H1 (cell line): ENCODE results near the gene STX4. TPM values are rescaled to one million over a fixed set of nuclear protein-coding genes. Genes with fewer than 3 reads are reported as not detected.
A peak's percentile ranks its signal among the peaks of the same experiment; 100 is the strongest.

Experiments used
- CTCF ChIA-PET: fragments of 300-600 bp; sonication (Branson Sonifier 250); formaldehyde crosslinking; loops from one replicate; lab custom pipeline; 2021; ENCODE audit not compliant: partially characterized antibody; lab: Charles Lee
- POLR2A ChIA-PET: fragments of 300-600 bp; sonication (Branson Sonifier 250); formaldehyde crosslinking; loops from one replicate; lab custom pipeline; 2021; ENCODE audit warnings: inconsistent platforms; ENCODE audit not compliant: partially characterized antibody; lab: Charles Lee
- DNase-seq, 2 experiments: peaks; one replicate each; pipeline versions ENCODE4 v3.0.0 to v3.0.0-alpha.2; 2010 to 2022; ENCODE audit warnings: low spot score in 2 of 2, low read depth in 1 of 2, mixed read lengths in 1 of 2
- FAIRE-seq: peaks from 2 replicates; lab custom pipeline; 2011; peaks lifted over from hg19 to GRCh38; lab: Jason Lieb, UNC
- H2AFZ ChIP-seq: 2 replicates; pipeline ENCODE4 v1.8.1; 2012; ENCODE audit warnings: low read length, inconsistent platforms
- H2AK5ac ChIP-seq: 2 replicates; pipeline ENCODE4 v1.6.1; 2013; ENCODE audit warnings: low read depth, low read length
- H2BK120ac ChIP-seq: replicated peaks from 2 replicates; pipeline ENCODE3; 2013; ENCODE audit warnings: low read depth, low read length, inconsistent platforms
- H2BK12ac ChIP-seq: 2 replicates; pipeline ENCODE4 v1.6.1; 2013; ENCODE audit warnings: low read depth, low read length
- H2BK15ac ChIP-seq: 2 replicates; pipeline ENCODE4 v1.6.1; 2013; ENCODE audit warnings: low read length
- H2BK20ac ChIP-seq: 2 replicates; pipeline ENCODE4 v1.6.1; 2013; ENCODE audit warnings: low read length
- H2BK5ac ChIP-seq: 2 replicates; pipeline ENCODE4 v1.6.1; 2013; ENCODE audit warnings: low read depth, low read length
- H3K14ac ChIP-seq: 2 replicates; pipeline ENCODE4 v1.6.1; 2013; ENCODE audit warnings: inconsistent platforms; ENCODE audit not compliant: insufficient read length
- H3K18ac ChIP-seq: 2 replicates; pipeline ENCODE4 v1.6.1; 2013; ENCODE audit warnings: low read length; ENCODE audit errors: extremely low read depth
- H3K23ac ChIP-seq: 2 replicates; pipeline ENCODE4 v1.6.1; 2013; ENCODE audit warnings: inconsistent platforms; ENCODE audit not compliant: insufficient read length
- H3K23me2 ChIP-seq: 2 replicates; pipeline ENCODE4 v1.6.1; 2013; ENCODE audit warnings: low read depth, low read length
- H3K27ac ChIP-seq: 2 replicates; pipeline ENCODE4 v1.6.1; 2011; ENCODE audit warnings: low read depth, low read length, inconsistent platforms
- H3K27me3 ChIP-seq, 4 experiments: replicated peaks in 1 of 4; 1 replicate in 1 of 4; 2 replicates in 3 of 4; pipeline versions ENCODE4 v1.6.1 to v1.8.1; 2011 to 2013; ENCODE audit warnings: low read length in 3 of 4, mild to moderate bottlenecking in 3 of 4, inconsistent platforms in 2 of 4, mixed read lengths in 2 of 4, moderate library complexity in 1 of 4; ENCODE audit not compliant: control insufficient read depth in 3 of 4, insufficient read depth in 3 of 4; ENCODE audit errors: extremely low read depth in 1 of 4
- H3K36me3 ChIP-seq, 4 experiments: 2 replicates each; pipeline versions ENCODE4 v1.6.1 to v1.8.1; 2011 to 2013; ENCODE audit warnings: mild to moderate bottlenecking in 4 of 4, low read length in 3 of 4, moderate library complexity in 2 of 4, control low read depth in 1 of 4, inconsistent platforms in 1 of 4; ENCODE audit not compliant: insufficient read depth in 4 of 4, control insufficient read depth in 2 of 4
- H3K4ac ChIP-seq: replicated peaks from 2 replicates; pipeline ENCODE3; 2013; ENCODE audit warnings: low read length, low read depth, mixed read lengths, inconsistent platforms; ENCODE audit not compliant: insufficient read length
- H3K4me1 ChIP-seq, 4 experiments: replicated peaks in 1 of 4; 1 replicate in 1 of 4; 2 replicates in 3 of 4; pipeline versions ENCODE4 v1.6.1 to v1.8.1; 2011 to 2013; ENCODE audit warnings: low read length in 3 of 4, inconsistent platforms in 2 of 4, mixed read lengths in 1 of 4; ENCODE audit not compliant: insufficient read depth in 4 of 4, control insufficient read depth in 3 of 4
- H3K4me2 ChIP-seq, 2 experiments: 2 replicates each; pipeline versions ENCODE4 v1.6.1 to v1.8.1; 2011 to 2013; ENCODE audit warnings: low read depth in 2 of 2, low read length in 2 of 2, control low read depth in 1 of 2, inconsistent platforms in 1 of 2, mild to moderate bottlenecking in 1 of 2; ENCODE audit not compliant: insufficient read depth in 1 of 2
- H3K4me3 ChIP-seq, 4 experiments: fragments of 200-600, 300-600 bp in 1 of 4; sonication (generic), shearing (Covaris generic), sonication (Bioruptor Twin) in 1 of 4; 2 replicates each; pipeline versions ENCODE4 v1.5.1 to v1.8.1; 2011 to 2016; ENCODE audit warnings: low read length in 4 of 4, low read depth in 3 of 4, control low read depth in 2 of 4, inconsistent platforms in 2 of 4, mild to moderate bottlenecking in 2 of 4, mixed read lengths in 1 of 4, moderate library complexity in 1 of 4; ENCODE audit not compliant: insufficient read depth in 2 of 4; ENCODE audit errors: extremely low read depth in 1 of 4
- H3K56ac ChIP-seq: replicated peaks from 2 replicates; pipeline ENCODE3; 2013; ENCODE audit warnings: low read depth, mild to moderate bottlenecking, mixed read lengths, low read length, inconsistent platforms; ENCODE audit not compliant: insufficient read length
- H3K79me1 ChIP-seq: 2 replicates; pipeline ENCODE4 v1.6.1; 2013; ENCODE audit warnings: low read depth, low read length, control low read depth
- H3K79me2 ChIP-seq, 2 experiments: 2 replicates each; pipeline versions ENCODE4 v1.6.1 to v1.8.1; 2012 to 2013; ENCODE audit warnings: low read length in 2 of 2, mild to moderate bottlenecking in 2 of 2, inconsistent platforms in 1 of 2; ENCODE audit not compliant: insufficient read depth in 2 of 2, control insufficient read depth in 1 of 2
- H3K9ac ChIP-seq, 4 experiments: replicated peaks in 1 of 4; 1 replicate in 1 of 4; 2 replicates in 3 of 4; pipeline versions ENCODE4 v1.6.1 to v1.8.1; 2011 to 2013; ENCODE audit warnings: low read depth in 3 of 4, low read length in 3 of 4, control low read depth in 2 of 4, mild to moderate bottlenecking in 2 of 4, moderate library complexity in 2 of 4, inconsistent platforms in 1 of 4; ENCODE audit errors: extremely low read depth in 1 of 4
- H3K9me3 ChIP-seq, 2 experiments: 2 replicates each; pipeline versions ENCODE4 v1.6.1 to v1.8.1; 2012 to 2013; ENCODE audit warnings: mild to moderate bottlenecking in 2 of 2, moderate library complexity in 2 of 2, control low read depth in 1 of 2, inconsistent platforms in 1 of 2, low read depth in 1 of 2, low read length in 1 of 2, mixed read lengths in 1 of 2; ENCODE audit not compliant: insufficient read depth in 2 of 2
- H4K20me1 ChIP-seq, 2 experiments: replicated peaks in 1 of 2; 2 replicates each; pipeline versions ENCODE3 to v1.8.1; 2011 to 2013; ENCODE audit warnings: inconsistent platforms in 2 of 2, low read length in 2 of 2, mild to moderate bottlenecking in 1 of 2; ENCODE audit not compliant: insufficient read depth in 2 of 2, control insufficient read depth in 1 of 2
- H4K5ac ChIP-seq: 2 replicates; pipeline ENCODE4 v1.6.1; 2013; ENCODE audit warnings: low read length, low read depth, mixed read lengths, inconsistent platforms; ENCODE audit not compliant: insufficient read length
- H4K8ac ChIP-seq: 2 replicates; pipeline ENCODE4 v1.8.0; 2013; ENCODE audit warnings: mild to moderate bottlenecking, moderate library complexity, low read length, inconsistent platforms; ENCODE audit not compliant: insufficient read depth; ENCODE audit errors: extremely low read depth
- H4K91ac ChIP-seq: replicated peaks from 2 replicates; pipeline ENCODE3; 2013; ENCODE audit warnings: low read length, mixed read lengths, inconsistent platforms; ENCODE audit not compliant: insufficient read length
- CTCF ChIP-seq, 3 experiments: IDR thresholded peaks; 1 replicate in 2 of 3; 2 replicates in 1 of 3; pipeline versions ENCODE4 v1.5.1 to v1.6.1; 2011; ENCODE audit warnings: low read length in 3 of 3, mild to moderate bottlenecking in 3 of 3, inconsistent platforms in 2 of 3, low read depth in 1 of 3, moderate library complexity in 1 of 3; ENCODE audit not compliant: insufficient read depth in 1 of 3; ENCODE audit errors: control extremely low read depth in 1 of 3
- KDM1A ChIP-seq: fragments of 200-600, 300-600 bp; sonication (generic); IDR thresholded peaks from 2 replicates; pipeline ENCODE4 v1.7.1; 2016; ENCODE audit warnings: mild to moderate bottlenecking, low read length, borderline replicate concordance
- KDM4A ChIP-seq: IDR thresholded peaks from one replicate; pipeline ENCODE4 v1.7.1; 2012; ENCODE audit warnings: low read depth, mild to moderate bottlenecking, moderate library complexity, low read length, inconsistent platforms; ENCODE audit not compliant: severe bottlenecking
- RAD21 ChIP-seq, 2 experiments: IDR thresholded peaks in 1 of 2; conservative IDR thresholded peaks in 1 of 2; 2 replicates each; pipeline ENCODE4 v1.6.1; 2011; ENCODE audit warnings: low read depth in 2 of 2, low read length in 2 of 2, improper control_type of control experiment in 1 of 2, inconsistent platforms in 1 of 2, mild to moderate bottlenecking in 1 of 2, moderate library complexity in 1 of 2
- TAF7 ChIP-seq: optimal IDR thresholded peaks from 2 replicates; pipeline ENCODE3; 2011; ENCODE audit warnings: low read depth, mild to moderate bottlenecking, inconsistent platforms, low read length, moderate library complexity, borderline replicate concordance
- TEAD4 ChIP-seq: IDR thresholded peaks from 2 replicates; pipeline ENCODE4 v1.6.1; 2012; ENCODE audit warnings: low read depth, low read length, inconsistent platforms, mixed read lengths
- WGBS, 2 experiments: shearing (Covaris generic) in 1 of 2; methylation state at CpG; one replicate each; pipeline versions ENCODE4 v1.1.6 to v1.1.7; 2013 to 2015; ENCODE audit warnings: low lambda C conversion rate in 2 of 2, mixed read lengths in 2 of 2, inconsistent platforms in 1 of 2, low coverage in 1 of 2, missing lambda C conversion rate in 1 of 2; ENCODE audit not compliant: insufficient replicate concordance in 2 of 2, insufficient coverage in 1 of 2, insufficient read length in 1 of 2; ENCODE audit errors: extremely low coverage in 1 of 2, missing lambda C conversion rate in 1 of 2; 5-methylcytosine and 5-hydroxymethylcytosine counted together
- polyA plus RNA-seq, 7 experiments: library from polyadenylated mRNA; depleted of rRNA in 3 of 7; stranded (reverse) in 5 of 7; unstranded in 2 of 7; fragments of >200 nt in 5 of 7; fragments of 200-250 nt in 2 of 7; gene quantifications; 1 replicate in 5 of 7; 2 replicates in 1 of 7; 4 replicates in 1 of 7; pipeline versions ENCODE4 v1.2.1 to v1.2.3, GENCODE V29; 2011 to 2013; ENCODE audit warnings: missing spikeins in 2 of 7, mixed read lengths in 2 of 7
- total RNA-seq: library from RNA; stranded (reverse); fragmentation: NEBNext Ultra II Directional; extraction: Animal tissue kit (Norgen Biotek cat#: 25700); gene quantifications from 2 replicates; pipeline ENCODE4 v1.2.1, GENCODE V29; 2021

STX4 gene
- total and polyA plus RNA-seq, 2 of the 8 experiments (the other 6 are each of a cell fraction or from before 2014, with no cell fraction given), result 25.8 to 32.3 TPM

GRCh38 chr16:31009894-31010584 is 23.3 kb upstream of the STX4 start:
- peak in 1 of 2 experiments; percentile 65 for DNase-seq
- Histone ChIP-seq H4K20me1 (peaks cover 0 to 4% of the 10 kb centered on the region in 2 experiments), H3K14ac (no peak overlapping the region), H2BK120ac (no peak overlapping the region), H3K4me1 (peaks cover 4 to 18% (median 6%) of the 10 kb centered on the region in 4 experiments), H3K9me3 (no peaks in the 10 kb centered on the region), H3K79me1 (0 out of 2 replicates have a peak, but pooled peaks cover 2% of the 10 kb centered on the region), H2BK12ac (no peak overlapping the region), H4K91ac (no peak overlapping the region), H3K36me3 (no peaks in the 10 kb centered on the region), H3K4me3 (peak overlapping the region; percentile 36 to 63 (median 42)), H2BK15ac (no peak overlapping the region; the same call in 1 of the 2 replicates), H3K27ac (no peak overlapping the region), H4K5ac (no peak overlapping the region), H4K8ac (no peak overlapping the region), H3K4ac (no peak overlapping the region), H3K27me3 (no peaks in the 10 kb centered on the region; a peak in 2 of 7 replicates), H3K23me2 (peaks cover 1% of the 10 kb centered on the region; the same call in 1 of the 2 replicates), H3K4me2 (peak overlapping the region; percentile 61 to 66), H3K23ac (no peak overlapping the region), H2BK5ac (no peak overlapping the region), H2AFZ (no peak overlapping the region), H3K18ac (no peak overlapping the region; the same call in 1 of the 2 replicates), H2BK20ac (no peak overlapping the region), H2AK5ac (peak overlapping the region; percentile 56; the same call in 1 of the 2 replicates), H3K56ac (no peak overlapping the region), H3K79me2 (peaks cover 0 to 4% of the 10 kb centered on the region in 2 experiments; a peak in 1 of 4 replicates), H3K9ac (no peak overlapping the region)
- TF ChIP-seq TEAD4 (0 out of 2 replicates have a peak, but pooled peaks have one; percentile 10), KDM4A (peak; percentile 45), KDM1A (no peak), RAD21 (IDR thresholded peaks at IDR 0.05 in 1 of 2, conservative IDR thresholded peaks at IDR 0.05 in 1 of 2; ENCODE audit: low read depth in 2 of 2, low read length in 2 of 2) (peak; percentile 12 to 43; a peak in 2 of 4 replicates), CTCF (IDR thresholded peaks at IDR 0.05; ENCODE audit: control extremely low read depth in 1 of 3, insufficient read depth in 1 of 3, low read depth in 1 of 3, low read length in 3 of 3) (peak in 2 of 3 experiments; percentile 37 to 48; a peak in 2 of 4 replicates), TAF7 (peak; percentile 16)
- no peak for FAIRE-seq
- WGBS, 2 experiments, result 12% methylated on average over 21 of the region's 36 CpGs; no CpG with 5 or more reads in 1 of the 2 experiments
- POLR2A ChIA-PET, result interaction anchor here (1.4 to 1.6 kb wide), 2 partner anchors 24 to 25 kb away, joined by 3 to 6 read pairs; partner anchors contain the start of gene HSD3B7
- CTCF ChIA-PET, result interaction anchor here (3.9 kb wide), 1 partner anchor 25 kb away, joined by 21 read pairs; the partner anchor contains the start of gene HSD3B7
